GM12865 (cell line): Measurements from ENCODE around the gene PYGO2.

Experiments
- DNase-seq: peaks from one replicate; pipeline ENCODE4 v3.0.0; 2010; ENCODE audit warnings: low read depth
- H3K4me3 ChIP-seq: 2 replicates; pipeline ENCODE4 v1.5.1; 2011; ENCODE audit warnings: mild to moderate bottlenecking, low read depth, low read length, control low read depth
- TF ChIP-seq, protein P1 (sequence below): IDR thresholded peaks from 2 replicates; pipeline ENCODE4 v1.5.1; 2011; ENCODE audit warnings: low read length, control low read depth, low read depth, inconsistent platforms; ENCODE audit not compliant: insufficient read depth; ENCODE audit errors: missing control alignments

Gene PYGO2

DNA sequence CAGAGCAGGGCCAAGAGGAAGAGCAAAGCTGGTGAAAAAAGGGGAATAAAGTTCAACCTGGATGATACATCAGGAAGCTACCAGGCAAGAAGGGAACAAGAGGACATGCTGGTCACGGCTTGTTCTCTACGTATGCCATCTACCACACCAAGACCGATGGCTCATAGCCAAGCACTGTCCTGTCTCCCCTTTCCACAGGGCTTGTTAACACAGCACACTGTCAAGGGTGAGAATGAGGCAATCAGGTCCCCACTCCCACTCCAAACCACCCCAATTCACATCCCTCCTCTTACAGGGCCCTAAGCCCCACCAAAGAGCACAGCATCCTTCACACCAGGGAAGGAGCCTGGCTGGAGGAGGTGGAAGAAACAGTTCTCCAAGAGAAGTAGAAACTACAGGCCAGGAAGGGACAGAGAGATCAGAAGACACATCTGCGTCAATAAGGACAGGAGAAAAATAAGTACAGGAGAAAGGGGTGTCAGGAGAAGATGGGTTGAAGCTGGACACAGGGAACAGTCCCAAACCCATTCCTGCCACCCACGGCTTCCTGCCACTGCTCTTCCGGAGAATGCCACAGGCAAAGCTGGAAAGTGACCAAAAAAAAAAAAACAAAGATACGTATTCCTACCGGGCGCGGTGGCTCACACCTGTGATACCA, 9.9 kb upstream of the PYGO2 start:
- TF ChIP-seq, protein P1, sequence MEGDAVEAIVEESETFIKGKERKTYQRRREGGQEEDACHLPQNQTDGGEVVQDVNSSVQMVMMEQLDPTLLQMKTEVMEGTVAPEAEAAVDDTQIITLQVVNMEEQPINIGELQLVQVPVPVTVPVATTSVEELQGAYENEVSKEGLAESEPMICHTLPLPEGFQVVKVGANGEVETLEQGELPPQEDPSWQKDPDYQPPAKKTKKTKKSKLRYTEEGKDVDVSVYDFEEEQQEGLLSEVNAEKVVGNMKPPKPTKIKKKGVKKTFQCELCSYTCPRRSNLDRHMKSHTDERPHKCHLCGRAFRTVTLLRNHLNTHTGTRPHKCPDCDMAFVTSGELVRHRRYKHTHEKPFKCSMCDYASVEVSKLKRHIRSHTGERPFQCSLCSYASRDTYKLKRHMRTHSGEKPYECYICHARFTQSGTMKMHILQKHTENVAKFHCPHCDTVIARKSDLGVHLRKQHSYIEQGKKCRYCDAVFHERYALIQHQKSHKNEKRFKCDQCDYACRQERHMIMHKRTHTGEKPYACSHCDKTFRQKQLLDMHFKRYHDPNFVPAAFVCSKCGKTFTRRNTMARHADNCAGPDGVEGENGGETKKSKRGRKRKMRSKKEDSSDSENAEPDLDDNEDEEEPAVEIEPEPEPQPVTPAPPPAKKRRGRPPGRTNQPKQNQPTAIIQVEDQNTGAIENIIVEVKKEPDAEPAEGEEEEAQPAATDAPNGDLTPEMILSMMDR: no peak
- peak overlapping the region; percentile 29; the same call in 1 of the 2 replicates for H3K4me3 ChIP-seq
- DNase-seq: no peak

DNA sequence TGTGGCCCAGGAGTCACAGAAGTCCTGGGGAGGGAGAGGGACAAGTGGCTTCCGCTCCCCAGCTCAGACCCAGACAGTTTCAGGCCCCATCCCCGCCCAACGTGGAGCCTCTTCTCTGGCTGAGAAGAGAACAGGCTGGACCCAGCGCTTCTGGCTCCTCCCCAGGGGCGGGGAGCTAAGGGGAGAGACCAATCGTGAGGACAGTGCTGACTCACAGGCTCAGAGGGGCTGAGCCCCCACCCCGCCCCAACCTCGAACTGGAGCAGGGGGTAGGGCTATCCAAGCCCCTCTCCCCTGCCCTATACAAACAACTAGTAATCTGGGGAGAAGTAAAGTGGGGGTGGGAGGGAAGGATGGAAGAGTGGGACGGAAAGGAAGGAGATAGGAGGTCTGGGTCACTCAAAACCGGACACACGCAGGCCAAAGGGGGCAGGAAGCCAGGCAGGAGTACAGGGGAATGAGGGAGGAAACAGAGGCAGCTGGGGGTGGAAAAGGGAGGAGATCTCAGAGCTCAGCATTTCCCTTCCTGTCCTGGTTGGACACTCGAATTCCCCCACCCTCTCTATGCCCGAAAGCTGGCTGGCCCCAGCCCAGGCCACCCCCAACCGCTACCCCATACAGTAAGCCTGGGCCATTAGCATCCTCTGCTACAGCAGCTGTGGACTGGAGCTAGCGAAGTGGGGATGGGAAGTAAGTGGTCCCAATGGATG, 9.2 kb upstream of the PYGO2 start, which contains the start of gene SHC1:
SHC1 (minus strand) TSS at position 117 of the 710 bp plus-strand sequence. CDS start 221 bp downstream, outside the sequence.
- TF ChIP-seq, protein P1: no peak
- peak within 1 kb of the TSS; percentile 29 for H3K4me3 ChIP-seq
- peak; percentile 82 for DNase-seq

DNA sequence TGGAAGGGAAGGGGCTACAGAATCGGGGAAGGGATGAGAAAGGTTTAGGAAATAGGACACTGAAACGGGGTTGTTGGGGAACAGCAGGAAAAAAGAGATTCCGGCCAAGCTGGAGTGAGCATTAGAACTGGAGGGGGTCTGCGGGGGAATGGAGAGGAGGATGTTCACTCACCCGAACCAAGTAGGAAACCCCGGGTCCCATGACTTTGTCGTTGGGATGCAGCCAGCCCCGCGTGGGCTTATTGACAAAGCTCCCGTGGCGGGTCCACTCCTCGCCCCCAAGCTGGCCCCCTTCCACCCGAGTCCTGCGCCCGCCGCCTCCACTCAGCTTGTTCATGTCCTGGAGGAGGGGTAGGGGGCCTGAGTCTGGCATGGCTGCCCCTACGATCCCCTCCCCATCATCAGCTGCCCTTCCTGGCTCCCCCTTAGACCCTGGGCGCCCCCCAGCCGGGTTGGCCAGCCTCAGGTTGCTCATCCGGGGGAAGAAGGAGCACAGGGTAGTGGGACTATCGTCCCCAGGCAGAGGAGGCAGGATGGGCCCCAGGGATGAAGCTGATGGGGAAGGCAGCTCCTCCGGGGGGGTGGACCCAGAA, 8.4 kb upstream of the PYGO2 start:
- DNase-seq: no peak
- TF ChIP-seq, protein P1: no peak
- H3K4me3 ChIP-seq: peak overlapping the region; percentile 19; the same call in 1 of the 2 replicates

DNA sequence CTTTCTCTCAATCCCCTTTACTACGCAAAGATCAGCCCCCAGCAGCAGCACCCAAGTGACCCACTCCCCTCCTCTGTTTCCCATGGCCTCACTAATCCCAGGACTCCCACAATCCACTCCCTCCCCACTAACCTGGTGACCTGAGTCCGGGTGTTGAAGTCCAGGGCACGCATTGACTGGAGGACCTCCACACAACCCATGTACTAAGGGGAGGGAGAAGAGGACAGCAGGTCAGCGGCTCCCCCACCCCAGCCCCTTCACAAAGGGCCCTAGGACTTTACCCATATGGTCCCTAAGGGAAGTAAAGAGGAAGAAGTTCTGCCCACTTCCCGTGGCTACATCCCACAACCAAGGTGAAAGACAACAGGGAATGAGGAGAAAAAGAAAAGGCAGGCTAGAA, 7.7 kb upstream of the PYGO2 start:
- TF ChIP-seq, protein P1: no peak
- DNase-seq: no peak
- H3K4me3 ChIP-seq: no peak overlapping the region

DNA sequence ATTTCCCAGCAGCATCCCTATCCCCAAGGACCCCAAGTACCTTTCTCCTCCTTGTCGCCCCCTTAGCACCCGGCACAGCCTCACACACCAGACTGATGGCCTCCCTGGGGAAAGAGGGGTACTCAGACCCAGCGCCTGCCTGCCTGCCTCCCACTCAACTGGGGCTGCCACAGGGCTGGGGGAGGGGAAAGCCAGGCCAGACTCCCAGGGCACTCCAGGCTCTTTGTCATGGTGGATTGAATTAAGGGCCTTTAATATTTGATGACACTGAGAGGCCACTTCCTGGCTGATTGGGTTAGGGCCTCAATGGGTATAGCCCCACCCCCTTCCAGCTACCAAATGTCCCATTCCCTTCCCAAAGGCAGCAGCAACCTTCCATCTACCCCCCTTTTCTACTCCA, 7.1 kb upstream of the PYGO2 start:
- no peak for DNase-seq

DNA sequence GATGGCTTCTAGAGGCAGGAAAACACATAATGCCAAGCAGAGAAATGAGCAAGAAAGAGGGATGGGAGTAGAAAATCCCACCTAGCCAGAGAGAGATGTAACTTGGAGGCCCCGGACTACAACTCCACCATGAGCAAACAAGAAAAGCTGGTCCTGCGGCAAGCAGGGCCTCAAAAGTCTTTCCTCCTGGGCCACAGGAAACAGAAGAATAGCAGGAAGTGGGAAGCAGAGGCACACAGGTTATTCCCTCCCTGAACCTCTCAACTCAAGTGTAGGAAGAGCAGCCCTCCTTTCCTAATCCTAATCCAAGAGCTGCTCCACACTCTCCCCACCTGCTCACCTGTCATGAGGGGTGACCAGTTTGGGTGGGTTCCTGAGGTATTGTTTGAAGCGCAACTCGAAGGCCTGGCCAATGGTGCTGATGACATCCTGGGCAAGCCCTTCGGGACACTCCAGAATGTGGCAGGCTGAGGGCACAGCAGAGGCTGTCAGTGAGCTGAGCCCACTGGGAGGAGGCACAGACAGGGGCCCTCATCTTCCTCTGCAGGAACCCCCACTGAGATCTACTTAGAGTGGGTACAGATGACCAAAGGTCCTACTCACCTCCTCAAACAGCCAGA, 5.9 kb upstream of the PYGO2 start:
- TF ChIP-seq, protein P1: no peak
- H3K4me3 ChIP-seq: no peak overlapping the region
- no peak for DNase-seq

More for the DNA sequence above, 7.1 kb upstream of the PYGO2 start:
- H3K4me3 ChIP-seq: no peak overlapping the region
- TF ChIP-seq, protein P1: no peak
